ENCODE measurements around the gene COL4A2.

The COL4A2 gene

GRCh38 chr13:110562036-110562597, 255.0 kb downstream of the COL4A2 start:
- no peak for DNase-seq (ENCODE audit: low spot score)

Data from HuH-7 (cell line).